Ovary (tissue), 3 donors: ENCODE measurements around the gene SCIN.

Experiments used
- CTCF ChIP-seq, 3 donors: fragments of 450-650 bp in 2 of 3; fragments of 200-600 bp in 1 of 3; IDR thresholded peaks; one replicate each; pipeline versions ENCODE4 v1.5.1 to v1.8.0; 2016 to 2022; ENCODE audit warnings: antibody characterized with exemption in 3 of 3, mild to moderate bottlenecking in 1 of 3
- EP300 ChIP-seq: sonication (generic); formaldehyde crosslinking; IDR thresholded peaks from one replicate; pipeline ENCODE4 v1.6.1; 2017; ENCODE audit warnings: antibody characterized with exemption
- POLR2A ChIP-seq: fragments of 450-650 bp; IDR thresholded peaks from one replicate; pipeline ENCODE4 v1.6.1; 2017; ENCODE audit warnings: antibody characterized with exemption, mild to moderate bottlenecking, moderate library complexity
- donor health status: DM: no; HTN: no; CAD: no.

- TF ChIP-seq CTCF (IDR thresholded peaks at IDR 0.05) (no peak), POLR2A (no peak), EP300 (no peak)
Measured at GRCh38 chr7:12649348-12649747, 78.8 kb downstream of the SCIN start.
